Activated T-helper 1 cell treated with anti-CD3 and anti-CD28 coated beads, Interleukin-12 subunit alpha, Interleukin-12 subunit beta, Interleukin-2, Interleukin-4 antibody, amounts not matched to agents 30 ng/mL and 10 ng/mL and 1 ng/mL, durations not matched to agents 14 hours and 24 hours and 36 hours (primary cell): ENCODE measurements around the gene METTL3. TPM values are rescaled to one million over a fixed set of nuclear protein-coding genes. Genes with fewer than 3 reads are reported as not detected.

ENCODE experiments used
- DNase-seq: peaks from one replicate; pipeline ENCODE4 v3.0.0; 2021; ENCODE audit warnings: low spot score
- H3K27ac Mint-ChIP-seq: one replicate; pipeline ENCODE4 v1.8.0; 2021; ENCODE audit warnings: mild to moderate bottlenecking, mixed read lengths
- H3K27me3 Mint-ChIP-seq: one replicate; pipeline ENCODE4 v1.8.0; 2022; ENCODE audit warnings: mild to moderate bottlenecking, moderate library complexity, mixed read lengths; ENCODE audit not compliant: insufficient read depth
- H3K36me3 Mint-ChIP-seq: one replicate; pipeline ENCODE4 v1.8.0; 2021; ENCODE audit warnings: low read depth, mixed read lengths
- H3K4me1 Mint-ChIP-seq: one replicate; pipeline ENCODE4 v1.8.0; 2021; ENCODE audit warnings: low read depth, mixed read lengths
- H3K4me3 Mint-ChIP-seq: one replicate; pipeline ENCODE4 v1.8.0; 2021; ENCODE audit warnings: mild to moderate bottlenecking, moderate library complexity, mixed read lengths
- H3K9me3 Mint-ChIP-seq: one replicate; pipeline ENCODE4 v1.8.0; 2021; ENCODE audit warnings: mixed read lengths
- intact Hi-C: fragments of 100-400 bp; cut with micrococcal nuclease; formaldehyde crosslinking; loops from one replicate; pipeline ENCODE4 v1.15.1; 2024
- total RNA-seq: library from RNA; stranded (reverse); gene quantifications from 2 replicates; pipeline ENCODE4 v1.2.3, GENCODE V29; 2022

Gene METTL3
- total RNA-seq, 1 donor from 2014 or later = 75.1 TPM

GRCh38 chr14:21523203-21523602 lies 12.1 kb upstream of the METTL3 start:
- H3K36me3 Mint-ChIP-seq = no peaks in the 10 kb centered on the region
- H3K4me3 Mint-ChIP-seq = no peak overlapping the region
- H3K27ac Mint-ChIP-seq = no peak overlapping the region
- no peaks in the 10 kb centered on the region for H3K9me3 Mint-ChIP-seq
- DNase-seq = no peak
- intact Hi-C loops = no loop called here
- H3K27me3 Mint-ChIP-seq = peaks cover 16% of the 10 kb centered on the region
- peaks cover 5% of the 10 kb centered on the region for H3K4me1 Mint-ChIP-seq

- H3K36me3 Mint-ChIP-seq = no peaks in the 10 kb centered on the region
- intact Hi-C loops = no loop called here
- H3K27ac Mint-ChIP-seq = no peak overlapping the region
- no peak for DNase-seq
- H3K27me3 Mint-ChIP-seq = peaks cover 20% of the 10 kb centered on the region
- H3K4me1 Mint-ChIP-seq = no peaks in the 10 kb centered on the region
- H3K9me3 Mint-ChIP-seq = no peaks in the 10 kb centered on the region
- H3K4me3 Mint-ChIP-seq = no peak overlapping the region
Observed at GRCh38 chr14:21521501-21521900, 10.4 kb upstream of the METTL3 start.

- no peaks in the 10 kb centered on the region for H3K36me3 Mint-ChIP-seq
- no peak overlapping the region for H3K27ac Mint-ChIP-seq
- H3K4me3 Mint-ChIP-seq = no peak overlapping the region
- no peaks in the 10 kb centered on the region for H3K4me1 Mint-ChIP-seq
- no peaks in the 10 kb centered on the region for H3K9me3 Mint-ChIP-seq
- peaks cover 24% of the 10 kb centered on the region for H3K27me3 Mint-ChIP-seq
- intact Hi-C loops = no loop called here
- no peak for DNase-seq
Observed at GRCh38 chr14:21520767-21521166, 9.6 kb upstream of the METTL3 start.

GRCh38 chr14:21518725-21519124 lies 7.6 kb upstream of the METTL3 start:
- Mint-ChIP-seq H3K4me3 (no peak overlapping the region), H3K27ac (no peak overlapping the region), H3K4me1 (no peaks in the 10 kb centered on the region), H3K27me3 (peaks cover 33% of the 10 kb centered on the region), H3K9me3 (no peaks in the 10 kb centered on the region), H3K36me3 (no peaks in the 10 kb centered on the region)
- DNase-seq = no peak
- intact Hi-C loops = no loop called here

- H3K36me3 Mint-ChIP-seq = peaks cover 8% of the 10 kb centered on the region
- no peak overlapping the region for H3K27ac Mint-ChIP-seq
- intact Hi-C loops = no loop called here
- H3K4me3 Mint-ChIP-seq = no peak overlapping the region
- peaks cover 15% of the 10 kb centered on the region for H3K4me1 Mint-ChIP-seq
- H3K9me3 Mint-ChIP-seq = no peaks in the 10 kb centered on the region
- DNase-seq = no peak
- H3K27me3 Mint-ChIP-seq = peaks cover 25% of the 10 kb centered on the region
Observed at GRCh38 chr14:21514341-21514740, 3.2 kb upstream of the METTL3 start.

- Mint-ChIP-seq H3K9me3 (no peaks in the 10 kb centered on the region), H3K27ac (peak overlapping the region; percentile 93), H3K4me3 (peak overlapping the region; percentile 99), H3K4me1 (peaks cover 39% of the 10 kb centered on the region), H3K36me3 (peaks cover 30% of the 10 kb centered on the region), H3K27me3 (peaks cover 8% of the 10 kb centered on the region)
- intact Hi-C loops = loop anchor here (2.0 kb wide), 1 partner anchor 1257 kb away; the partner anchor contains the start of gene OXA1L
- DNase-seq = no peak
Observed at GRCh38 chr14:21509432-21510143, 1.6 kb downstream of the METTL3 start.

GRCh38 chr14:21506557-21506956 lies 4.6 kb downstream of the METTL3 start:
- H3K4me3 Mint-ChIP-seq = no peak overlapping the region
- H3K27me3 Mint-ChIP-seq = no peaks in the 10 kb centered on the region
- H3K27ac Mint-ChIP-seq = no peak overlapping the region
- peaks cover 53% of the 10 kb centered on the region for H3K4me1 Mint-ChIP-seq
- H3K9me3 Mint-ChIP-seq = no peaks in the 10 kb centered on the region
- peaks cover 49% of the 10 kb centered on the region for H3K36me3 Mint-ChIP-seq
- intact Hi-C loops = no loop called here
- no peak for DNase-seq

- Mint-ChIP-seq H3K27ac (peak overlapping the region; percentile 80), H3K4me3 (peak overlapping the region; percentile 70), H3K36me3 (peaks cover 57% of the 10 kb centered on the region), H3K9me3 (no peaks in the 10 kb centered on the region), H3K27me3 (no peaks in the 10 kb centered on the region), H3K4me1 (peaks cover 59% of the 10 kb centered on the region)
- DNase-seq = peak; percentile 27
- intact Hi-C loops = no loop called here
Observed at GRCh38 chr14:21505012-21505553, 6.1 kb downstream of the METTL3 start.

GRCh38 chr14:21503376-21503775 lies 7.8 kb downstream of the METTL3 start:
- H3K36me3 Mint-ChIP-seq = peaks cover 66% of the 10 kb centered on the region
- intact Hi-C loops = no loop called here
- H3K4me1 Mint-ChIP-seq = peaks cover 64% of the 10 kb centered on the region

GRCh38 chr14:21501568-21501967 lies 9.6 kb downstream of the METTL3 start:
- intact Hi-C loops = no loop called here

More at GRCh38 chr14:21503376-21503775, 7.8 kb downstream of the METTL3 start:
- H3K9me3 Mint-ChIP-seq = no peaks in the 10 kb centered on the region
- H3K4me3 Mint-ChIP-seq = peak overlapping the region; percentile 26
- no peak for DNase-seq
- no peak overlapping the region for H3K27ac Mint-ChIP-seq
- H3K27me3 Mint-ChIP-seq = no peaks in the 10 kb centered on the region

GRCh38 chr14:21498540-21499526 lies 12.3 kb downstream of the METTL3 start:
- intact Hi-C loops = loop anchor here (1.0 kb wide), 2 partner anchors 12 to 58 kb away; partner anchors contain the start of gene METTL3

More at GRCh38 chr14:21501568-21501967, 9.6 kb downstream of the METTL3 start:
- Mint-ChIP-seq H3K36me3 (peaks cover 62% of the 10 kb centered on the region), H3K4me3 (no peak overlapping the region), H3K27me3 (no peaks in the 10 kb centered on the region), H3K9me3 (no peaks in the 10 kb centered on the region), H3K4me1 (peaks cover 58% of the 10 kb centered on the region), H3K27ac (no peak overlapping the region)
- no peak for DNase-seq

GRCh38 chr14:21496453-21496852 lies 14.7 kb downstream of the METTL3 start:
- H3K36me3 Mint-ChIP-seq = peaks cover 59% of the 10 kb centered on the region
- H3K27me3 Mint-ChIP-seq = no peaks in the 10 kb centered on the region

More at GRCh38 chr14:21498540-21499526, 12.3 kb downstream of the METTL3 start:
- Mint-ChIP-seq H3K27me3 (no peaks in the 10 kb centered on the region), H3K9me3 (no peaks in the 10 kb centered on the region), H3K4me3 (no peak overlapping the region), H3K27ac (peak overlapping the region; percentile 36), H3K4me1 (peaks cover 40% of the 10 kb centered on the region), H3K36me3 (peaks cover 66% of the 10 kb centered on the region)
- DNase-seq = no peak

More at GRCh38 chr14:21496453-21496852, 14.7 kb downstream of the METTL3 start:
- Mint-ChIP-seq H3K27ac (no peak overlapping the region), H3K9me3 (no peaks in the 10 kb centered on the region), H3K4me1 (peaks cover 27% of the 10 kb centered on the region), H3K4me3 (no peak overlapping the region)
- DNase-seq = no peak
- intact Hi-C loops = no loop called here
